H9 (cell line): Measurements from ENCODE around the gene EGFR. TPM values are rescaled to one million over a fixed set of nuclear protein-coding genes. Genes with fewer than 3 reads are reported as not detected.

ENCODE experiments used
- DNase-seq: peaks from one replicate; pipeline ENCODE4 v3.0.0-alpha.2; 2017
- H2AFZ ChIP-seq: one replicate; pipeline ENCODE4 v1.6.1; 2013; ENCODE audit warnings: mild to moderate bottlenecking, low read length, control low read depth, moderate library complexity
- H2AK5ac ChIP-seq: 2 replicates; pipeline ENCODE4 v1.6.1; 2013; ENCODE audit warnings: low read length, control low read depth, mixed read lengths; ENCODE audit not compliant: insufficient read length
- H2BK120ac ChIP-seq: one replicate; pipeline ENCODE4 v1.6.1; 2013; ENCODE audit warnings: low read depth, mild to moderate bottlenecking, low read length, control low read depth, inconsistent platforms; ENCODE audit not compliant: poor library complexity, severe bottlenecking
- H2BK12ac ChIP-seq: 2 replicates; pipeline ENCODE4 v1.6.1; 2013; ENCODE audit warnings: low read length, control low read depth, mixed read lengths, low read depth; ENCODE audit not compliant: insufficient read length
- H2BK15ac ChIP-seq: 2 replicates; pipeline ENCODE4 v1.6.1; 2013; ENCODE audit warnings: low read depth, low read length, control low read depth
- H2BK20ac ChIP-seq: one replicate; pipeline ENCODE4 v1.6.1; 2013; ENCODE audit warnings: low read depth, mild to moderate bottlenecking, low read length, control low read depth, inconsistent platforms; ENCODE audit not compliant: poor library complexity, severe bottlenecking
- H2BK5ac ChIP-seq: 2 replicates; pipeline ENCODE4 v1.6.1; 2013; ENCODE audit warnings: low read length, control low read depth, mixed read lengths; ENCODE audit not compliant: insufficient read length
- H3K14ac ChIP-seq: 2 replicates; pipeline ENCODE4 v1.6.1; 2013; ENCODE audit warnings: low read length, control low read depth; ENCODE audit not compliant: insufficient read depth
- H3K18ac ChIP-seq: 2 replicates; pipeline ENCODE4 v1.6.1; 2013; ENCODE audit warnings: low read depth, mild to moderate bottlenecking, mixed read lengths, low read length, control low read depth; ENCODE audit not compliant: insufficient read length
- H3K23ac ChIP-seq: 2 replicates; pipeline ENCODE4 v1.6.1; 2013; ENCODE audit warnings: low read length, control low read depth, mixed read lengths, low read depth; ENCODE audit not compliant: insufficient read length
- H3K23me2 ChIP-seq: 2 replicates; pipeline ENCODE4 v1.6.1; 2013; ENCODE audit warnings: low read depth, mild to moderate bottlenecking, mixed read lengths, low read length, control low read depth; ENCODE audit not compliant: insufficient read length, poor library complexity, severe bottlenecking
- H3K27ac ChIP-seq: 2 replicates; pipeline ENCODE4 v1.5.1; 2013; ENCODE audit warnings: low read length, control low read depth, mixed read lengths, low read depth; ENCODE audit not compliant: insufficient read length
- H3K27me3 ChIP-seq: 2 replicates; pipeline ENCODE4 v1.6.1; 2013; ENCODE audit warnings: low read length, control low read depth, inconsistent platforms; ENCODE audit not compliant: insufficient read depth
- H3K4ac ChIP-seq: 2 replicates; pipeline ENCODE4 v1.6.1; 2013; ENCODE audit warnings: low read depth, mild to moderate bottlenecking, control low read depth, inconsistent platforms, low read length, moderate library complexity
- H3K4me1 ChIP-seq: 2 replicates; pipeline ENCODE4 v1.6.1; 2013; ENCODE audit warnings: low read length, control low read depth, inconsistent platforms; ENCODE audit not compliant: insufficient read depth
- H3K4me2 ChIP-seq: 2 replicates; pipeline ENCODE4 v1.6.1; 2013; ENCODE audit warnings: low read length, control low read depth, mixed read lengths; ENCODE audit not compliant: insufficient read length, insufficient read depth
- H3K56ac ChIP-seq: 2 replicates; pipeline ENCODE4 v1.6.1; 2013; ENCODE audit warnings: low read depth, mild to moderate bottlenecking, mixed read lengths, low read length, control low read depth; ENCODE audit not compliant: insufficient read length
- H3K79me1 ChIP-seq: 2 replicates; pipeline ENCODE4 v1.6.1; 2013; ENCODE audit warnings: low read depth, mild to moderate bottlenecking, moderate library complexity, low read length, control low read depth, inconsistent platforms; ENCODE audit not compliant: insufficient read depth, poor library complexity, severe bottlenecking
- H3K79me2 ChIP-seq: 2 replicates; pipeline ENCODE4 v1.6.1; 2013; ENCODE audit warnings: low read length, control low read depth, inconsistent platforms; ENCODE audit not compliant: insufficient read depth
- H3K9ac ChIP-seq: 2 replicates; pipeline ENCODE4 v1.6.1; 2013; ENCODE audit warnings: low read length, control low read depth, mixed read lengths; ENCODE audit not compliant: insufficient read length; ENCODE audit errors: extremely low read depth
- H3K9me3 ChIP-seq: one replicate; pipeline ENCODE4 v1.6.1; 2013; ENCODE audit warnings: low read depth, low read length, inconsistent platforms; ENCODE audit not compliant: control insufficient read depth
- H3T11ph ChIP-seq: one replicate; pipeline ENCODE4 v1.6.1; 2013; ENCODE audit warnings: mild to moderate bottlenecking, low read length, control low read depth, inconsistent platforms
- H4K20me1 ChIP-seq: one replicate; pipeline ENCODE4 v1.6.1; 2013; ENCODE audit not compliant: control insufficient read depth, insufficient read length, insufficient read depth
- H4K5ac ChIP-seq: 2 replicates; pipeline ENCODE4 v1.6.1; 2013; ENCODE audit warnings: low read depth, mild to moderate bottlenecking, mixed read lengths, low read length, control low read depth; ENCODE audit not compliant: insufficient read length
- H4K8ac ChIP-seq: replicated peaks from 2 replicates; pipeline ENCODE4 v1.6.1; 2013; ENCODE audit warnings: low read length, control low read depth, mixed read lengths, low read depth; ENCODE audit not compliant: insufficient read length
- H4K91ac ChIP-seq: 2 replicates; pipeline ENCODE4 v1.6.1; 2013; ENCODE audit warnings: low read depth, mild to moderate bottlenecking, moderate library complexity, mixed read lengths, low read length, control low read depth; ENCODE audit not compliant: insufficient read length
- H3K27ac Mint-ChIP-seq, 3 experiments: 2 replicates in 2 of 3; 3 replicates in 1 of 3; pipeline ENCODE4 v1.8.0; 2020 to 2021; ENCODE audit warnings: mixed read lengths in 3 of 3, mild to moderate bottlenecking in 1 of 3, moderate library complexity in 1 of 3
- H3K27me3 Mint-ChIP-seq: 2 replicates; pipeline ENCODE4 v1.8.0; 2021; ENCODE audit warnings: low read depth, mild to moderate bottlenecking, moderate library complexity, mixed read lengths
- H3K36me3 Mint-ChIP-seq, 3 experiments: 2 replicates in 2 of 3; 3 replicates in 1 of 3; pipeline ENCODE4 v1.8.0; 2020 to 2021; ENCODE audit warnings: low read depth in 3 of 3, mixed read lengths in 3 of 3; ENCODE audit not compliant: insufficient read depth in 1 of 3
- H3K4me1 Mint-ChIP-seq, 2 experiments: 2 replicates each; pipeline ENCODE4 v1.8.0; 2020; ENCODE audit warnings: mixed read lengths in 2 of 2
- H3K4me3 Mint-ChIP-seq, 2 experiments: 2 replicates in 1 of 2; 3 replicates in 1 of 2; pipeline ENCODE4 v1.8.0; 2020 to 2021; ENCODE audit warnings: mild to moderate bottlenecking in 2 of 2, mixed read lengths in 2 of 2, moderate library complexity in 1 of 2
- H3K9me3 Mint-ChIP-seq, 2 experiments: 2 replicates in 1 of 2; 3 replicates in 1 of 2; pipeline ENCODE4 v1.8.0; 2020; ENCODE audit warnings: mild to moderate bottlenecking in 2 of 2, mixed read lengths in 2 of 2, moderate library complexity in 1 of 2
- CTCF ChIP-seq: fragments of 200-600 bp; sonication (generic); conservative IDR thresholded peaks from 3 replicates; pipeline ENCODE4 v1.8.0; 2021; ENCODE audit warnings: antibody characterized with exemption, mild to moderate bottlenecking
- WGBS: extraction: QIAGEN DNeasy Blood & Tissue Kit; methylation state at CpG from one replicate; pipeline ENCODE4 v1.1.7; 2013; ENCODE audit warnings: missing lambda C conversion rate, low lambda C conversion rate, mixed read lengths; ENCODE audit not compliant: insufficient read length; ENCODE audit errors: extremely low coverage; 5-methylcytosine and 5-hydroxymethylcytosine counted together
- total RNA-seq: library from RNA; stranded (reverse); gene quantifications from 2 replicates; pipeline ENCODE4 v1.2.1, GENCODE V29; 2021

The EGFR gene
- total RNA-seq, 1 experiment from 2014 or later, result 3.3 TPM

- Histone ChIP-seq H2BK12ac (no peak overlapping the region), H4K20me1 (no peaks in the 10 kb centered on the region), H3K23ac (no peak overlapping the region), H3K27me3 (peaks cover 19% of the 10 kb centered on the region), H3K56ac (no peak overlapping the region), H2AFZ (no peak overlapping the region), H3K9me3 (no peaks in the 10 kb centered on the region), H3K14ac (no peak overlapping the region), H3K4me1 (no peaks in the 10 kb centered on the region), H3T11ph (no peak overlapping the region), H3K9ac (no peak overlapping the region), H3K27ac (no peak overlapping the region), H2AK5ac (no peak overlapping the region), H2BK15ac (no peak overlapping the region), H4K91ac (no peak overlapping the region), H4K5ac (no peak overlapping the region), H3K18ac (no peak overlapping the region), H3K4me2 (no peak overlapping the region), H4K8ac (no peak overlapping the region), H3K79me1 (no peaks in the 10 kb centered on the region), H2BK5ac (no peak overlapping the region), H2BK20ac (no peak overlapping the region), H3K4ac (no peak overlapping the region), H3K23me2 (peaks cover 10% of the 10 kb centered on the region), H3K79me2 (no peaks in the 10 kb centered on the region), H2BK120ac (no peak overlapping the region)
- no peak for TF ChIP-seq CTCF
- Mint-ChIP-seq H3K4me3 (no peak overlapping the region), H3K9me3 (no peaks in the 10 kb centered on the region), H3K4me1 (peaks cover 0 to 3% of the 10 kb centered on the region in 2 experiments; a peak in 1 of 4 replicates), H3K27ac (no peak overlapping the region), H3K36me3 (no peaks in the 10 kb centered on the region), H3K27me3 (peaks cover 50% of the 10 kb centered on the region)
- DNase-seq, result no peak
- no CpG with 5 or more reads among the region's 17 CpGs for WGBS
Observed at GRCh38 chr7:55022002-55022985, 3.5 kb downstream of the EGFR start.
